ENCODE results near the gene OR2B2. TPM values are rescaled to one million over a fixed set of nuclear protein-coding genes. Genes with fewer than 3 reads are reported as not detected.

OR2B2 gene
- total and polyA plus RNA-seq, 2 donors from 2014 or later: not detected

- intact Hi-C loops (cut with DNase I): loop anchor here (10.0 kb wide), 1 partner anchor 720 kb away; no protein-coding TSS in a partner anchor
- no peak for FAIRE-seq
Measured at GRCh38 chr6:27894839-27895762, 17.1 kb downstream of the OR2B2 start.

GRCh38 chr6:27893836-27894807 lies 18.1 kb downstream of the OR2B2 start:
- Histone ChIP-seq H3K4me1 (ENCODE audit: control insufficient read depth in 2 of 3, insufficient read depth in 2 of 3, low read depth in 1 of 3, low read length in 3 of 3) (peaks cover 0 to 12% (median 9%) of the 10 kb centered on the region in 3 donors), H3K4me3 (ENCODE audit: low read length in 3 of 3) (peak overlapping the region; percentile 88 to 100 (median 93)), H3K27me3 (ENCODE audit: control insufficient read depth, insufficient read depth, low read length) (no peaks in the 10 kb centered on the region), H3K9me3 (ENCODE audit: control insufficient read depth in 2 of 3, insufficient read depth in 1 of 3, low read length in 3 of 3) (no peaks in the 10 kb centered on the region), H3K9ac (ENCODE audit: low read length in 3 of 3) (peak overlapping the region; percentile 9 to 100 (median 70)), H3K27ac (ENCODE audit: low read depth in 2 of 2, low read length in 2 of 2) (peak overlapping the region in 1 of 2 donors; percentile 42), H3K36me3 (ENCODE audit: control insufficient read depth in 2 of 3, insufficient read depth in 3 of 3, low read length in 3 of 3) (no peaks in the 10 kb centered on the region)
- intact Hi-C loops (cut with DNase I): loop anchor here (10.0 kb wide), 1 partner anchor 719 kb away; no protein-coding TSS in a partner anchor
- DNase-seq (peak; percentile 87 to 98 (median 95)), FAIRE-seq (no peak)
- no peak for TF ChIP-seq CTCF (IDR thresholded peaks at IDR 0.05; ENCODE audit: borderline replicate concordance, extremely low read depth, insufficient read depth)

More at GRCh38 chr6:27894839-27895762, 17.1 kb downstream of the OR2B2 start:
- H3K36me3 ChIP-seq (ENCODE audit: control insufficient read depth in 2 of 3, insufficient read depth in 3 of 3, low read length in 3 of 3): no peaks in the 10 kb centered on the region
- no peaks in the 10 kb centered on the region for H3K9me3 ChIP-seq (ENCODE audit: control insufficient read depth in 2 of 3, insufficient read depth in 1 of 3, low read length in 3 of 3)
- peak overlapping the region; percentile 65 to 100 (median 70) for H3K9ac ChIP-seq (ENCODE audit: low read length in 3 of 3)
- peak overlapping the region; percentile 47 to 83 for H3K27ac ChIP-seq (ENCODE audit: low read depth in 2 of 2, low read length in 2 of 2)
- peak overlapping the region; percentile 88 to 100 (median 93) for H3K4me3 ChIP-seq (ENCODE audit: low read length in 3 of 3)
- peak; percentile 94 for TF ChIP-seq CTCF (IDR thresholded peaks at IDR 0.05; ENCODE audit: borderline replicate concordance, extremely low read depth, insufficient read depth)
- peak in 4 of 5 donors; percentile 82 to 95 (median 91) for DNase-seq
- H3K4me1 ChIP-seq (ENCODE audit: control insufficient read depth in 2 of 3, insufficient read depth in 2 of 3, low read depth in 1 of 3, low read length in 3 of 3): peaks cover 0 to 12% (median 9%) of the 10 kb centered on the region in 3 donors
- H3K27me3 ChIP-seq (ENCODE audit: control insufficient read depth, insufficient read depth, low read length): no peaks in the 10 kb centered on the region

- no peak for FAIRE-seq
- H3K9me3 ChIP-seq (ENCODE audit: control insufficient read depth in 2 of 3, insufficient read depth in 1 of 3, low read length in 3 of 3): no peaks in the 10 kb centered on the region
- peak overlapping the region in 1 of 2 donors; percentile 61 for H3K27ac ChIP-seq (ENCODE audit: low read depth in 2 of 2, low read length in 2 of 2)
Measured at GRCh38 chr6:27893059-27893835, 18.9 kb downstream of the OR2B2 start.

More at GRCh38 chr6:27893059-27893835, 18.9 kb downstream of the OR2B2 start:
- peak; percentile 88 to 98 (median 98) for DNase-seq
- Histone ChIP-seq H3K4me3 (ENCODE audit: low read length in 3 of 3) (peak overlapping the region; percentile 88 to 100 (median 93)), H3K27me3 (ENCODE audit: control insufficient read depth, insufficient read depth, low read length) (no peaks in the 10 kb centered on the region), H3K36me3 (ENCODE audit: control insufficient read depth in 2 of 3, insufficient read depth in 3 of 3, low read length in 3 of 3) (no peaks in the 10 kb centered on the region), H3K9ac (ENCODE audit: low read length in 3 of 3) (peak overlapping the region in 2 of 3 donors; percentile 59 to 66), H3K4me1 (ENCODE audit: control insufficient read depth in 2 of 3, insufficient read depth in 2 of 3, low read depth in 1 of 3, low read length in 3 of 3) (peaks cover 0 to 12% (median 9%) of the 10 kb centered on the region in 3 donors)
- intact Hi-C loops (cut with DNase I): loop anchor here (10.0 kb wide), 1 partner anchor 718 kb away; no protein-coding TSS in a partner anchor
- TF ChIP-seq CTCF (IDR thresholded peaks at IDR 0.05; ENCODE audit: borderline replicate concordance, extremely low read depth, insufficient read depth): no peak
